GM12878 (cell line): ENCODE data around the gene TMC5. TPM values are rescaled to one million over a fixed set of nuclear protein-coding genes. Genes with fewer than 3 reads are reported as not detected.

ENCODE experiments used
- ATAC-seq: fragments of 200-7000 bp; cut with Tn5 transposase; 3 replicates; pipeline ENCODE4 v1.9.1; 2020; ENCODE audit warnings: mild to moderate bottlenecking, moderate library complexity
- BruUV-seq: library from RNA; stranded (reverse); fragments of 400-500 nt; replicated peaks from 2 replicates; lab custom pipeline; 2021; lab: Mats Ljungman, UMichigan
- CTCF ChIA-PET: fragments of 300-600 bp; sonication (Branson Sonifier 250); formaldehyde crosslinking; extraction: SDS; loops from one replicate; lab custom pipeline; 2021; ENCODE audit warnings: inconsistent platforms; lab: Yijun Ruan, JAX
- POLR2A ChIA-PET: fragments of 350-600 bp; formaldehyde crosslinking; extraction: SDS; loops from one replicate; lab custom pipeline; 2021; ENCODE audit warnings: inconsistent platforms; lab: Charles Lee
- RAD21 ChIA-PET: fragments of 300-600 bp; sonication (Branson Sonifier 250); formaldehyde crosslinking; loops from one replicate; lab custom pipeline; 2023; ENCODE audit warnings: antibody characterized with exemption; ENCODE audit not compliant: unreplicated experiment; lab: Charles Lee
- SMC1A ChIA-PET: fragments of 300-600 bp; sonication (Branson Sonifier 250); formaldehyde crosslinking; loops from one replicate; lab custom pipeline; 2023; ENCODE audit not compliant: unreplicated experiment, uncharacterized antibody; lab: Charles Lee
- DNase-seq: peaks from one replicate; pipeline ENCODE4 v3.0.0-alpha.2; 2011; ENCODE audit warnings: low read depth, low spot score
- FAIRE-seq: peaks from 3 replicates; lab custom pipeline; 2011; peaks lifted over from hg19 to GRCh38; lab: Jason Lieb, UNC
- H2AFZ ChIP-seq: 2 replicates; pipeline ENCODE4 v1.6.0; 2011; ENCODE audit warnings: low read depth, low read length, control low read depth; ENCODE audit not compliant: control insufficient read depth
- H3K27ac ChIP-seq: 2 replicates; pipeline ENCODE4 v1.5.1; 2011; ENCODE audit warnings: control low read depth; ENCODE audit not compliant: control insufficient read depth, insufficient read depth
- H3K27me3 ChIP-seq, 2 experiments: replicated peaks in 1 of 2; 2 replicates each; pipeline versions ENCODE4 v1.6.0 to v1.6.1; 2011; ENCODE audit warnings: low read length in 1 of 2; ENCODE audit not compliant: control insufficient read depth in 2 of 2, insufficient read depth in 2 of 2
- H3K36me3 ChIP-seq, 2 experiments: 2 replicates each; pipeline ENCODE4 v1.5.1; 2011; ENCODE audit warnings: low read length in 1 of 2; ENCODE audit not compliant: control insufficient read depth in 2 of 2, insufficient read depth in 2 of 2
- H3K4me1 ChIP-seq: 2 replicates; pipeline ENCODE4 v1.6.1; 2011; ENCODE audit warnings: mild to moderate bottlenecking, low read length, moderate library complexity, mixed read lengths; ENCODE audit not compliant: control insufficient read depth, insufficient read depth
- H3K4me2 ChIP-seq: 2 replicates; pipeline ENCODE4 v1.6.0; 2011; ENCODE audit warnings: control low read depth; ENCODE audit not compliant: control insufficient read depth, insufficient read depth
- H3K4me3 ChIP-seq: fragments of 200-600 bp; sonication (generic); 2 replicates; pipeline ENCODE4 v1.5.1; 2016
- H3K79me2 ChIP-seq: 2 replicates; pipeline ENCODE4 v1.6.0; 2011; ENCODE audit warnings: low read length; ENCODE audit not compliant: control insufficient read depth, insufficient read depth
- H3K9ac ChIP-seq: 2 replicates; pipeline ENCODE4 v1.8.0; 2011; ENCODE audit warnings: low read length, control low read depth, mixed read lengths; ENCODE audit not compliant: control insufficient read depth, insufficient read depth
- H3K9me3 ChIP-seq: replicated peaks from 3 replicates; pipeline ENCODE4 v1.5.1; 2011; ENCODE audit warnings: mild to moderate bottlenecking, low read length; ENCODE audit not compliant: control insufficient read depth, insufficient read depth
- H4K20me1 ChIP-seq: 2 replicates; pipeline ENCODE4 v1.6.0; 2011; ENCODE audit not compliant: control insufficient read depth, insufficient read depth
- BCLAF1 ChIP-seq: fragments of 450-650 bp; IDR thresholded peaks from 2 replicates; pipeline ENCODE4 v1.6.1; 2017; ENCODE audit warnings: antibody characterized with exemption, mild to moderate bottlenecking, moderate library complexity
- BHLHE40 ChIP-seq, 2 experiments: fragments of 450-650 bp in 1 of 2; IDR thresholded peaks; 2 replicates each; pipeline ENCODE4 v1.6.1; 2011 to 2017; ENCODE audit warnings: low read depth in 2 of 2, borderline replicate concordance in 1 of 2, improper control_type of control experiment in 1 of 2, low read length in 1 of 2, mild to moderate bottlenecking in 1 of 2
- CHD2 ChIP-seq: IDR thresholded peaks from 2 replicates; pipeline ENCODE4 v1.6.1; 2011; ENCODE audit warnings: low read depth, low read length, improper control_type of control experiment, borderline replicate concordance
- NR2C2 ChIP-seq: IDR thresholded peaks from 2 replicates; pipeline ENCODE4 v1.6.1; 2011; ENCODE audit warnings: borderline replicate concordance, low read depth; ENCODE audit not compliant: control insufficient read depth, insufficient read length
- PAX5 ChIP-seq: IDR thresholded peaks from 2 replicates; pipeline ENCODE4 v1.6.1; 2011; ENCODE audit warnings: low read depth, low read length, borderline replicate concordance
- PAX8 ChIP-seq: fragments of 450-650 bp; IDR thresholded peaks from 2 replicates; pipeline ENCODE4 v1.6.1; 2017; ENCODE audit warnings: mild to moderate bottlenecking, moderate library complexity
- RCOR1 ChIP-seq: conservative IDR thresholded peaks from 2 replicates; pipeline ENCODE4 v1.6.1; 2012; ENCODE audit warnings: low read depth, low read length, improper control_type of control experiment
- STAT3 ChIP-seq: IDR thresholded peaks from 2 replicates; pipeline ENCODE4 v1.6.1; 2011; ENCODE audit warnings: low read depth, low read length, improper control_type of control experiment
- SUZ12 ChIP-seq: fragments of 200-600 bp; sonication (generic); IDR thresholded peaks from one replicate; pipeline ENCODE4 v1.6.1; 2018; ENCODE audit warnings: antibody characterized with exemption, mild to moderate bottlenecking; ENCODE audit not compliant: unreplicated experiment
- ZBED1 ChIP-seq: IDR thresholded peaks from 2 replicates; pipeline ENCODE4 v1.6.1; 2016; ENCODE audit warnings: borderline replicate concordance
- ZBTB33 ChIP-seq: fragments of 450-650 bp; IDR thresholded peaks from 2 replicates; pipeline ENCODE4 v1.6.1; 2017; ENCODE audit warnings: mild to moderate bottlenecking
- ZNF687 ChIP-seq: fragments of 450-650 bp; IDR thresholded peaks from 2 replicates; pipeline ENCODE4 v1.6.1; 2017; ENCODE audit warnings: mild to moderate bottlenecking, moderate library complexity
- WGBS: methylation state at CpG from one replicate; pipeline ENCODE4 v1.1.6; 2016; ENCODE audit warnings: low lambda C conversion rate; ENCODE audit not compliant: insufficient replicate concordance, insufficient coverage; ENCODE audit errors: missing lambda C conversion rate; 5-methylcytosine and 5-hydroxymethylcytosine counted together
- in situ Hi-C: fragments of 300-500 bp; cut with MboI; formaldehyde crosslinking; loops from 9 replicates; pipeline ENCODE4 v1.14.3; 2018; ENCODE audit warnings: mixed read lengths
- intact Hi-C: fragments of 100-400 bp; cut with micrococcal nuclease; formaldehyde crosslinking; loops from one replicate; pipeline ENCODE4 v1.14.2; 2022; ENCODE audit not compliant: unreplicated experiment
- polyA plus RNA-seq, 11 experiments: library from polyadenylated mRNA; depleted of rRNA in 4 of 11; unstranded in 6 of 11; stranded (reverse) in 5 of 11; fragments of >200 nt; fragmentation: Nextera tagmentation in 4 of 11; fragmentation: Illumina TruSeq in 1 of 11; extraction: Ambion mirVana in 4 of 11; extraction: Trizol in 1 of 11; gene quantifications; 1 replicate in 1 of 11; 2 replicates in 10 of 11; pipeline versions ENCODE4 v1.2.1 to v1.2.3, GENCODE V29; 2011 to 2016; ENCODE audit warnings: inconsistent platforms in 2 of 11, missing spikeins in 2 of 11, low read depth in 1 of 11
- total RNA-seq, 4 experiments: library from RNA; depleted of rRNA in 3 of 4; stranded (reverse); fragments of >200 nt in 3 of 4; fragmentation: Illumina TruSeq in 1 of 4; extraction: Trizol in 1 of 4; gene quantifications; 2 replicates each; pipeline versions ENCODE4 v1.2.1 to v1.2.3, GENCODE V29; 2013 to 2021

The TMC5 gene
- total and polyA plus RNA-seq, 10 of the 15 experiments (the other 5 are each of a cell fraction or from before 2014, with no cell fraction given): 0.01 to 0.10 (median 0.07) TPM; not detected in 5

- no TSS peak for BruUV-seq
- intact Hi-C loops (no loop called here), in situ Hi-C loops (no loop called here)
- no peak overlapping the region for H3K27ac ChIP-seq
- WGBS: 0% methylated on average over 1 of the region's 1 CpG
- H3K4me1 ChIP-seq: no peaks in the 10 kb centered on the region
- no peaks in the 10 kb centered on the region for H4K20me1 ChIP-seq
- H3K79me2 ChIP-seq: no peaks in the 10 kb centered on the region
- FAIRE-seq (no peak), DNase-seq (no peak), ATAC-seq (no peak)
- H3K27me3 ChIP-seq: no peaks in the 10 kb centered on the region
- no peak overlapping the region for H3K9ac ChIP-seq
- no peak overlapping the region for H3K4me2 ChIP-seq
- H3K9me3 ChIP-seq: no peaks in the 10 kb centered on the region
- RAD21 ChIA-PET: no interaction called here
- CTCF ChIA-PET: no interaction called here
- SMC1A ChIA-PET: no interaction called here
- no peaks in the 10 kb centered on the region for H3K36me3 ChIP-seq
- POLR2A ChIA-PET: no interaction called here
- no peak overlapping the region for H2AFZ ChIP-seq
- no peak overlapping the region for H3K4me3 ChIP-seq
- no peak for TF ChIP-seq PAX8
- no peak for TF ChIP-seq ZNF687
- no peak for TF ChIP-seq BHLHE40 (IDR thresholded peaks at IDR 0.05; ENCODE audit: borderline replicate concordance in 1 of 2, low read depth in 2 of 2, low read length in 1 of 2)
- TF ChIP-seq RCOR1: no peak
- TF ChIP-seq SUZ12: no peak
- no peak for TF ChIP-seq ZBED1
- TF ChIP-seq CHD2: no peak
- no peak for TF ChIP-seq STAT3
- TF ChIP-seq ZBTB33: no peak
- TF ChIP-seq PAX5: no peak
- TF ChIP-seq NR2C2: no peak
- no peak for TF ChIP-seq BCLAF1
These were observed 64.6 kb downstream of the TMC5 start for GRCh38 chr16:19482291-19482690.
